GM21619 (cell line): ENCODE data around the gene STEAP4.

Source experiments
- ATAC-seq: cut with Tn5 transposase; IDR thresholded peaks from one replicate; pipeline ENCODE4 v1.9.1; 2021; ENCODE audit not compliant: unreplicated experiment

The STEAP4 gene

DNA sequence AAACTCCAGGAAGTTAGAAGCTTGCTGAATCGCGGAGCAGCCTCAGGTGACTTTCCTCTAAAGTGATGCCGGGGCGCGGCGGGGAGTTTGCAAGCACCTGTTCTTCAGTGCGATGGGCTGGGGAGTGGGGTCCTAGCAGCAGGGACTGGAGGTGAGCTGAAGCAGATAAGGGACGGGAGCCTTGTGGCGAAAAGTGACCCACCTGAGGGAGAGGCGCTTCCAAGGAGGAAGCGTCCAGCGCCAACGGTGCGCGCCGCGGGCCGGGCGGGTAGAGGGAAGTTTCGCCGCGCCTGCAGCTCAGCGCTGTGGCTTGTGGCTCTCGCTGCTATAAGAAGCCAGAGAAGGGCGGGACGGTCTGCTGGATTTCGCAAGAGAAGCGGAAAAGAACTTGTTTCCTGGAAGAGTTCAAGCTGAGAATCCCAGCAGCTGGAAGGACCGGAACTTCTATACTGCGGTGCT, at the start of gene STEAP4:
STEAP4 (minus strand) TSS at position 305 of the 459 bp plus-strand sequence. CDS start 22,625 bp downstream, outside the sequence.
- no peak for ATAC-seq

DNA sequence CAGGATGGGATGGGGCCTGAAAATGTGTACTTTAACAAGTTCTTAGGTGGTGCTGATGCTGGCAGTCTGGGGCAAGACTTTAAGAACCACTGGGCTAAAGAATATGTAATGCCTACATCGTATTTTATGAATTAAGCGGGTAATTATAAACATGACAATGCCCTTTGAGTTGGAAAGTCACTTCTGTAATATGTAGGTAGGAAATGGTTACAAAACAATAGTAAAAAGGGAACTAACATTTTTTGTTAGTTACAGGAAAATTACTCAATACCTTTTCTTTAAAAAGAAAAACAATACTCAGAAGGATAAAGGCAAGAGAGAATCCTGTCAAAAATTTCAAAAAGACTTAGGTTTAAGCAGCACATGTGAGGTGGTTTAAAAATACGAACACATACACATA, 48.3 kb upstream of the STEAP4 start:
- ATAC-seq = no peak

DNA sequence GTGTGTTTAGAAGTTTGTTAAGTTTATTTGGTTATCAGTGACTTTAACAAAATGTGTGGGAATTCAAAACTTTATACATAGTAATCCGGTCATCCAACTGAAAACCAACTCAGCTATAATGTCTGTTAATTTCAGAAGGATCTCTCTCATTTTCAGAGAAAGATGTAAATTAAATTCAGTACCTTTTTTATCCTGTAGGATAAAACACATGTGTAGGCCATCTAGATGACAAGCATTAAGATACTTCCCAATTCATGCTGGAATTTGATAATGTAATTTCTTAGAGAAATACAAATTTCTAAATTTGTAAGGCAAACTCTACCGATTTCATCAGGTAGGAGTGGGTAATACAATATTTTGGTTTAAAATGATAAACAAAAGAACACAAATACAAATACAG, 43.4 kb upstream of the STEAP4 start:
- no peak for ATAC-seq

DNA sequence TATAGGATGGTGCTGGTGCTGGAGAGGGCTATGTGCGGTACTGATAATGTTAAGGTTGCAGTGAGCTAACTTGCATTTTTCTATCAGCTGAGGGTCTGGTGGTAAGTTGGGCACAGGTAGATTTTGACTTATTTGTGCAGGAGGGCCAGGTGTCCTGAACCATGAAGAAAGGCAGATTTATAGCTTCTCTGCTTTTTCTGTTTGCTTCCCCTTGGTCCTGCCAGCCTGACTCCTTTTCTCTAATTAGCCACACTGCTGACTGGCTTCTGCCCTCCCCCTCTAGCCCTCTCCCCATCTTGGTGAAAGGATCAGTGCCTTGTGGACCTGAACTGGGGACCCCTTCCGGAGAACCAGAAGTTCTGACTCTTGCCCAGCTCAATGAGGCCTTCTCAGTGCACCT, 40.8 kb upstream of the STEAP4 start:
- ATAC-seq = no peak

DNA sequence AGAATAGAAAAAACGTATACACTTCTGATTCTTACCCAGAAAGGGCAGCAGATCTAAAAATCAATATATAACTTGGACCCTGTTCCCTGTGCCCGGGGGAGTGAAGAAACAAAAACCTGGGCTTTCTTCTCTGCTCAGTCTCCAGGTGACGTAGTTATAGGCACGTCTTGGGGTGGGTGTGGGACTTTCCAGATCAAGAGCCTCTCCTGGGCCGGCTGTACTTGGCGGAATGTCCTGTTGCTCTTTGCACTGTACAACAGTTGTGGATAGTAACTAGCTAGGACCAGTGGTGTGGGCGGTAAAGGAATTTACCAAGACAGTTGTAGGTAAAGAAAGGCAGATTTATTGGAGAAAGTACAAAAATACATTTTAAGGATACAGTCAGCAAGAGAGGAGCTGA, 40.4 kb upstream of the STEAP4 start:
- no peak for ATAC-seq

DNA sequence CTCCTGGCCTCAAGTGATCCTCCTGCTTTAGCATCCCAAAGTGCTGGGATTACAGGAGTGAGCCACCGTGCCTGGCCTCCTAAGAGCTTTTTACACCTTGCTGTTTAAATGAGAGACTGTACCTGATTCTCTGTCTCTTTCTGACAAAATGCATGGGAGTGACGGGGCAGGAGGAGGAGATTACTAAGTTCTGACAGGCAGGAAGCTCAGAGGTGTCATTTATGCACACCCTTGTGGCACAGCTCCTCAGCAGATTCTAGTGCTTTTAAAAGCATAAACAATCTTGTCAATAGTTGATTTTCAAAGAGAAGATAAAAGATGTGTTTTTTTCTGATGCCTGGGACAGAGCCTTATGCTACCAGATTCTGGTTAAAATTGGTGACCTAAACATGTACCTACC, 39.7 kb upstream of the STEAP4 start:
- no peak for ATAC-seq

DNA sequence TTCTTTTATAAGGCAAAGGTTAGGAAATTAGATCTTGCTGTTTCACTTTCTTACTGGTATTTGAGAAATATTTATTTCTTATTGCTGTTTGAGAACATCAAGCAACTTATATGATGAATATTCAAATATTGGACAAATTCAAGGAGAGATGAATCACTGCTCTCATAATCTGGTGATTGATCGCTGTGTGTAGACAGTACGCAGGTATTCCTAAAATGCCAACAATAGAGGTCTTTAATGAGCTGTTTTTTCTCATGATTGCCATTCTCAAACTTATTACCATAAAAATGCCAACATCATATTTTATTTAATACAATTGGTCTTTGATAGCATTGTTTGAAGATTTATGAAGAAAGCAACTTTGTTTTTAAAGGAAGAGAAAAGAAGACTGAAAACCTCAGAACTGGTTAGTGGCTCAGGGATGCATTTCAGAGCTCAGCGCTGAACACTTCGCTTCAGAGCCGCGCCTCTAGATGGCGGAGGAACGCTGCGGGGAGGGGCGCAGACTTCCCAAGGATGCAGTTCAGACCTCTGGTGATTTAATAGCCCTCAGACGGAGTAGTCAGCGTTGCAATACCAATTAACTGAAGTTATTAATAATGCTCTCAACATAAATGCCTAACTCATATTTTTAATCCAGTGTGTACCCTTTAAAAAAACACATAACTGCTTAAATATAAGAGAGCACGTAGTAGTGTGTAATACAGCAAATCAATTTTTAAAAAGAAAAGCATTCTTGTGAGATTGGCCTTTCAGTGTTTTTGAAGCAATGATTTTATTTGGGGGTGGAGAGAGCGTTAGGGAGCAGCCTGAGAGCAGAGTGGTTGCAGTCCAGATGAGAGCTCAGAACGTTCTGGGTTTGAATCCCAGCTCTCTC, 38.5 kb upstream of the STEAP4 start:
- ATAC-seq = peak; percentile 65

DNA sequence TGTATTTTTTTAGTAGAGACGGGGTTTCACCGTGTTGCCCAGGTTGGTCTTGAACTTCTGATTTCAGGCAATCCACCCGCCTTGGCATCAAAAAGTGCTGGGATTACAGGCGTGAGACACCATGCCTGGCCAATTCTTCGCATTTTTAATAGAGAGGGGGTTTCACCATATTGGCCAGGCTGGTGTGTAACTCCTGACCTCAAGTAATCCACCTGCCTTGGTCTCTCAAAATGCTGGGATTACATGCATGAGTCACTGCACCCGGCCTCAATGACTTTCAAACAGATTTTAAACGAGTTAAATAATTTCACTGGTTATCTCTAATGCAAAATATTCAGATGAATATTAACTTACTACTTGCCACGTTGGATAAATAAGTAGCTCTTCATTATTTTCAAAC, 37.6 kb upstream of the STEAP4 start:
- no peak for ATAC-seq

DNA sequence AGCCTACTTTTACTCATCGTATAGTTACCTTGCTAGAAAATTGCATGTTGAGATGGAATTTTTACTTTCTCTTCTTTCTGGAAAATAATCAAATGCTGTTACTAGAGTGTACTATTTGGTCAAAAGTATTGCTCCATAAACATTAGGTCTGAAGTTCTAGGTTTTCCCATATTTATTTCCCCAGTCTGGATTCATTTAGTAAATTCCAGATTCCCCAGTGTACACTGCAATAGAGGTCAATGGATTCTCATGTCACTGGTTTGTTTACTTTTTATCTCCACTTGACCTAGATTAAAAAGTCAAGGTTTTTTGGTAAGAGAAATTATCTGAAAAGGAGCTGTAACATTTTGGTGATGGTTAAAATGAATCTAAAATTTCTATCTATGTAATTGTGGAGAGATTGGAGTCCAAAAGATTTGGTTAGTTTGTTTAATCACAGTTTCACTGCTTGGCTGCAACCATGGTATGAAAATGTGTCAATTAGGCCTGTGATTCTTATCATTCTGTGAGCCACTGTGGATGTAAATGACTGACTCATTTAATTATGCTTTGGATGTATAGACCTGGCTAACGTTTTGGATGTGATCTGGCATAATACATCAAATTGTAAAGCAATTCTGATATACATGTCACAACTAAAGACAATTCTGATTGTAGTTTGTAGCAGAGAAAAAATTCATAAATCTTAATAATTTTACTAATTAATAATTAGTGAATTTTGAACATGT, 32.7 kb upstream of the STEAP4 start:
- ATAC-seq = no peak

DNA sequence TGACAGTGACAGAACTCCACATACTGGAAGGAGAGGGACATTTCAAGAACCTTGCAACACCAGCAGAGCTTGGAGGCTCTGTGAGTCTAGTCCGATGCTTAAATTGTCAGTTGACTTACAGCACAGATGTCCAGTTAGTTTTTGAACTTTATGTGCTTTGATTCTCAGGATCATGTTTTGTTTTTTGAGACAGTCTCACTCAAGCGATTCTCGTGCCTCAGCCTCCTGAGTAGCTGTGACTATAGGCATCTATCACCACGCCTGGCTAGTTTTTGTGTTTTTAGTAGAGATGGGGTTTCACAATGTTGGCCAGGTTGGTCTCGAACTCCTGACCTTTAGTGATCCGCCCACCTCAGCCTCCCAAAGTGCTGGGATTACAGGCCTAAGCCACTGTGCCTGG, 31.8 kb upstream of the STEAP4 start:
- no peak for ATAC-seq

DNA sequence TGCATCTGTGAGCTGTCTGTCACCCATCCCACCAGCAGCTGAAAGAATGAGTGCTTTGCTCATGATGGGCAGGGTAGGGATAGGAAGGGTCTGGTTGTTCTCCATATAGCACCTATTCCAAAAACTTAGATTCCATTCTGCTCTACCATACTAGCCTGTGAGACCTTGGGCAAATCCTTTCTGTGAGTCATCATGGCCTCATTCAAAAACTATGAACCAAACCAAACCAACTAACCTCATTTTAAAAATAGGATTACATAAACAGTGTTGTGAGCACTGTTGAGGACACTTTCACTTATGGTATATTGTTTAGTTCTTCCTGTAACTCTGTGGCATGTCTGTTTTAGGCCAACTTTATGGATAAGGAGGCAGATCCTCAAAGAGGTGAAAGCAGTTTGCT, 30.9 kb upstream of the STEAP4 start:
- ATAC-seq = no peak

DNA sequence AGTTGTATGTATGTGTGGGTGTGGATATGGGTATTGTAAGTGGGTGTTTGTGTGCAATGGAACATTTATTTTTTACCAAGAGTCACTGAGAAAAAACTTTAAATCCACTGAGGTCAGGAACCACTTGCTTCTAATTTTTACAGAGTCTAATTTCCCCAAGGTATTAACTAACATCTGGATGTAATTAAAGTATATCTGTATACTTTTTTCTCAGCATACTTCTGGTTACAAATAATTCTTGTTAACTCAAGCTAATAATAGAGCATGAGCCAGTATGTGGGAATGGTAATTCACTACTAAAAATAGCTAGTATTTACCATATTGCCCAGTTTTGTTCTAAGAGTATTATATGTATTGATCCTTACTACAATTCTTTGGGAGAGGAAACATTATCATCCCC, 24.6 kb upstream of the STEAP4 start:
- ATAC-seq = no peak

DNA sequence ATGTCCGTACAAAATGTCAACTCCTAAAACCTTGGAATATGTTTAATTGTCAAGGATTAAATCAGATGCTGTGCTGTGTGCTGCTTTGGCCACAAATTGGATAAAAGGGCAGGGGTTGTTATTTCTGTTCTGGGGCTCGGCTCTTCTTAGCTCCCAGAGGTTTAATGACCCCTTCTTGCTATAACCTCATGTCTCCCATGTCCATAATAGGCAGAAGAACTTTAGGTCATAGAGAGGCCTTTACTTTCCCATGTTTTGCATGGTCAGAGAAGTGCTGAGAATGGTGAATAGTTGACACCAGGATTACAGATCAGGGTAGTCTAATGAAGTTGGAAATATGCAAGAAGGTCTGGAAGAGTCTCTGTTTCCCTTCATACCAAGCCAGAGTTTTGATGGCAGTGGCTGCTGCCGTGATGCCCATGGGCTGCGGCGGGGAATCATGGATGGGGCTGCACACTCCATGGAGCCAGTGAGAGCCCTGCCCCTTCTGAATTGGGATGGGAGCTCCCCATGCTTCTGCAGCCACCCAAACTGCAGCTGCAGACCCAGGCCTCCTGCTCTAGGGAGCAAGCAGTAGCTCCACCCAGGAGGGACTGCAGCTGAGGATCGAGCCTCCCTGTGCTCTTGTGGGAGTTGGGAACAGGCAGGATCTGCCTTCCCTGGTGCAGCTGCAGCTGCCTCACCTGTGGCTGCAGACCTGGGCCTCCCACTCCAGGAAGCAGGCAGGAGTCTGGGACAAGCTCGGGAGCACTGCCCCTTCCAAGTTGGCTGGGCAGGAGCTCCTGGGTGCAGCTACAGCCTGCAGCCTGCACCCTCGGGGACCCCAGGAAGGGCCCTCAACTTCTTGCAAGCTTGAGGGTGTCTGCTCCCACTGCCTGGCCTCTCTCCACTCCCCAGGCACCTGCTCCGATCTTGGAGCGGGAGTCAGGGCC, 23.1 kb upstream of the STEAP4 start:
- no peak for ATAC-seq

DNA sequence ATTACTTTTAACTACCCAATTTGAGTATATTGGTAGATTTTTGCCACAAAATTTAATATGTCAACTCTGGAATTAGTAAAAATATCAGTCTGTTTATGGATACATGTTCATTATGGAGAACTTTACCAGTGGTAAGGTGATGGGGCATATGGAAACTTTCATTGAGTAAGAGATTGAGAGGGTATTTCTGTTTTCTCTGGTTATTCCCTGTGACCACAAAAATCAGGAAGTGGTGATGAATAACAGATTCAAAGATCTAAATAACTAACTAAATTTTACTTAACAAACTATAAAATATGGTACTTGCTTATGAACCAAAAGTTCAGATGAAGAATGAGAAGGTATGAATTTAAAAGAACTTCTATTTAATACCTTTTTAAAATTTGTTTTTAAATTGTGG, 22.1 kb upstream of the STEAP4 start:
- no peak for ATAC-seq

DNA sequence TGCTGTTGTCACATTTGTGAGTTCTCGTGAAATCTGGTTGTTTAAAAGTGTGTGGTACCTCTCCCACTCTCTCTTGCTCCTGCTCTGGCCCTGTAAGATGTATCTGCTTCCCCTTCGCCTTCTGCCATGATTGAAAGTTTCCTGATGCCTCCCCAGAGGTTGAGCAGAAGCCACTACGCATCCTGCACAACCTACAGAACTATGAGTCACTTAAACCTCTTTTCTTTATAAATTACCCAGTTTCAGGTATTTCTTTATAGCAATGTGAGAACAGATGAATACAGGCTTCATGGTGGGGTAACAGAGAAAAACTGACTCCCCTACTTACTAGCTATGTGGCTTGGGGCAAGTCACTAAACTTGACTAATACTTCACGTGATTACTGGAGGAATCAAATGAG, 18.0 kb upstream of the STEAP4 start:
- ATAC-seq = no peak

DNA sequence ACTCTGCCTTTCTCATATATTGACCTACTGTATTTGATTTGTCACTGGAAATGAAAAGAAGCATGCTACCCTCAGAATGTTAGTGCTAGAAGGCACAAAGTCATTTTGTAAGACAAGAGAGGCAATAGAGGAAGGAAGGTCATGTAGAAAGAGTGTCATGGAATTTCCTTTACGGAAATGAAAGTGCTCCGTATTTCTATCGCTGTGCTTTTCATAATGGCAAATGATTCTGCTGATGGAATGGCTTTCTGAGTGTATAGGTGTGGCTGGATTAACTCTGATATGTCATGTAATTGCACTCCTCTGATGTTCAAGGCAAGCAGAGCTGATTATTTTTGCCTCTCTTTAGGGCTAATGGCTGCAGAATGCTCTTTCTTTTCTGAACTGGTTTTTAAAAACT, 15.5 kb upstream of the STEAP4 start:
- ATAC-seq = no peak

DNA sequence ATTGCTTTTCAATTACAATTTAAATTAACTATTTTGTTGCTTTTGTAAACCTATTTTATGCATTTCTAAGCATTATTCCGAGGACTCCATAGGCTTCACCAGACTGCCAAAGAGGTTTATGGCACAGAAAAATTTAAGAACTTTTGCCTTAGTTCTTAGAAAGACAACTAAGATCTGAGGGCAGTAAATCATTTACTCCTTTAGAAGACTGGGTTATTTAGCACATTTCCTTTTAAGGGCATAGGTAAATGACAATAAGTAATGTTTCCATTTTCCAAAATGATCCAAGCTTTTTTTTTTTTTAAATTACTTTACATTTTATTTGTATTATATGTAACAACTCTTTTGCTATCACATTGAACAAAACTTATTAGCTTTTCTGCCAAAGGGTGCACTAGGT, 15.0 kb upstream of the STEAP4 start:
- ATAC-seq = no peak

DNA sequence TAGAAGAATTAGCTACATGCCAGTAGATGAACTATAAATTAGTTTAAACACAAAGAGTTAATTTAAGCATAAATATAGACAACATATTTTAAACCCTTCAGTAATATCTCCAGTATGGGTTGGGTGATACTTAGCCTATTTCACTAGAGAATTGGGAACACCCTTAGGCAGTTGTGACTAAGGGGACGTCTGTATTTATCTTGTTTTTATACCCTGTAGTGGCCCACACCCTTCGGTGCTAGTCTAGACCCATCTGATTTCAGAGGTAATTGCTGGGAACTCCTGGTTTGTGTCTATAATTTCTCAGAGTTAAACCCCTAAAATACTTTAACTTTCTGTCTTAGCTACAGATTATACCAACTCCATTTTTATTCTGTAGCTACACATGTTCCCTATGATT, 11.5 kb upstream of the STEAP4 start:
- ATAC-seq = no peak

DNA sequence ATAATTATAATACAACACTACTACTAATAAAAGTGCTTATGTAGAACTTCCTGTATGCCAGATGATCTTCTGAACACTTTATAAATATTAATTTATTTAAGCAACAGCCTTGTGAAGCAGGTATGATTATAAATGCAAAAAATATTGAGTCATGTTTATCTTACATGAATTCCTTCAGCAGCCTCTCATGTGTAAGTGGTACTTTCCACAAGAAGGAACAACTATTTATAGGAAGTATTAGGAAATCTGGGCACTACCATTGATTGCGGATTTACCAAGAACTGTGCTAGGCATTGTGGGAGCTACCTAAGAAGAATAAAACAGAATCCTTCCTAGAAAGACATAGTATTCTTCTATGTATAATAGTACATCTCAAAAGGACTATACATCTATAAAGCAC, 10.7 kb upstream of the STEAP4 start:
- no peak for ATAC-seq

DNA sequence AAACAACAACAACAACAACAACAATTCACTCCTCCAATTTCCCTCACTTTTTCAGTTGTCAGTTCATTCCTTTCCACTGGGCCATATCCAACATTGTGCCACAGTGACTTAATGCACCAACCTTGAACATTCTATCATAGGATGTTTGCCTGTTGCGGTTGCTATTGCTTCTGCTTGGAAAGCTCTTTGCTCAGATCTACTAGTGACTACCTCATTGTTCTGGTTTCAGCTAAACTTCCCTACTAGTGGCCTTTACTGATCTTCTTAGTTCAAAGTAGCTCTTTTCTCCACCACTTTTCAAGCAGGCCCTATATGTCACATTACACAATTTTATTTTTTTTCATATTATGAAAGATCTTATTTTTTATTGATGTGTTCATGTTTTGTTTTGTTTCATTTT, 9.8 kb upstream of the STEAP4 start:
- ATAC-seq = no peak

DNA sequence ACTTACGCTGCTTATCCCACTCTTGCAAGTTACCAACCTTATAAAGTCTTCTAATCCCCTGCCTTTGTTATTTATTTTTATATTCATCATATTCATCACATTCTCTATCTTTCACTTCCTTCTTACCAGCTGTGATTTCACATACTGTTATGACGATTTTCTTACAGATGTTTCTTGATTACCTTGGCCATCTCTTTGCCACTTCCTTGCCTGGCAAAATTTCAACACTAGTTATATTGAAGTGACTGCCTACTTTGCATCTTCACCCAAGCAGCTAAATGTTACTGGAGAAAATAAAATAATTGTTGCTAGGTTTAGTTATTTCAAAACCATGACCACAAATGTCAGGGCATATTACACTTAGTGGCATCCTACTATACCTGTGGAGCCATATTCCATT, 8.8 kb upstream of the STEAP4 start:
- ATAC-seq = no peak
